SKM-1 treated with dmso at 0.1 percent for 144 hours (cell line): ENCODE results near the gene ENOX1.

Experiments used
- DNase-seq: peaks from one replicate; lab custom pipeline; 2025; ENCODE audit not compliant: unreplicated experiment; lab: John Stamatoyannopoulos, UW

Gene ENOX1

GRCh38 chr13:43492745-43493144 lies 294.0 kb downstream of the ENOX1 start:
- DNase-seq, result no peak

DNA sequence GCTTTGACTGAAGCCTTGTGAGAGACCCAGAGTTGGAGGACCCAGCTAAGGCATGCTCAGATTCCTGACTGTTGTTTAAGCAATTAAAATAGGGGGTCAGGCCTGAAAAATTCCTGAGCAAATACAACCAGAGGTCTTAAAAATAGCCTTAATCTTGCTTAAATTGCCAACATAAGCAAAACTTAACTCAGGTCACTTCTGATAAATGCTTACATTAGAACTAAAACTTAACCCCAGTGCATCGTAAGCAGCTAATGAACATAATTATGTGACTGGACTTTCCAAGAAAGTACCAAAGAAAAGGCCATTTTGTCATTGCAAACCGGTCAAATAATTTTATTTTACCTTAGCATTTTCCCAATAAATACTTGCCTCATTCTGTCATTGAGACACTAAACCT lies 294.5 kb downstream of the ENOX1 start:
- no peak for DNase-seq

DNA sequence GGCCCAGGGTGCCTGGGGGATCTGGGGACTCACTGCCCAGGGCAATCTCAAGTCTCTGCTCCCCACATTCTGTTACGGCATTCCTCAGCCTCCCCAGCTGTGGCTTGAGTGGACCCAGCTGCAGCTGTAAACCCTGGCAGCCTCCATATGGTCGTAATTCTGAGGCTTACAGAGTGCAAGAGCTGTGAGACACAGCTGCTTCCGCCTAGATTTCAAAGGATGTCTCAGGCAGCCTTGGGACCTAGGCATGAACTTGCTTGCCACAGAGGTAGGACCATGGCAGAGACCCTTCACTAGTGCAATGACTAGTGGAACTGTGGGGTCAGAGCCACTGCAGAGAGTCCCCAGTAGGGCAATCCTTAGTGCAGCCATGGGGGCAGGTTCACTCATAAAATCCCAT lies 297.5 kb downstream of the ENOX1 start:
- DNase-seq, result no peak

DNA sequence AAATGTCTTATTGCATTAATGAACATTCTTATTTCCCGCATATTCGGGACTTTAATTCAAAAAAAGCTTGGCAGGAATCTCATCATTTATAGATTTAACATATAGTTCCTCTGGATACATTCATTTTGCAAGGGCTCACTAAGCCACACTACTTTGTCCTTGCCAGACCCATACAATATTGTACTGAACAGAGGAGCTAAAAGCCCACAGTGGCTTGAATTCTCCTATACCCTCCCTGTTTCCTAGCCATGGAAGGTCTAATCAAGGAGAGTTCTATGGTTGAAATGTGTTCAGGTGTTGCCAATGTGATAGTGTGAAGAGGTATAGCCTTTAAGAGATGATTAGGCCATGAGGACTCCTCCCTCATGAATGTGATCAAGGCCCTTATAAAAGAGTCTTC lies 298.9 kb downstream of the ENOX1 start:
- no peak for DNase-seq

DNA sequence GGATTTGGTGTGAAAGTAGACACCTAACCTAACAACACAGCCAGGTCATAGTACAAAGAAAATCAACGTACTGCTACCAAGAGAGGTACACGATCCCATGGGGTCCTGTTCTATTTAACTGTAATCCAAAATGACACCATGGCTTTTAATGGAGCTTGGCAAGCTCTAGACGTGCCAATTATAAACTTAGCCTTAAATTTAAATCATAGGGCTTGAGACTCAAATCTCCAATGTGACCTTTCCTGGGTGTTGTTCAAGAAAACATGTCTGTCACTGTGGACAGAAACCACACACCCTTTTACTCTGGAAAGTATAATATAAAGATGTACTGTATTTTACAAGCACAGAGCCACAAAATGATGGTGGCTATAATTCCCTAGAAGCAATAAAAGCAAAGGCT lies 299.3 kb downstream of the ENOX1 start:
- DNase-seq, result no peak

- peak; percentile 6 for DNase-seq
Observed at GRCh38 chr13:43484432-43485225, 302.1 kb downstream of the ENOX1 start.

GRCh38 chr13:43483930-43484329 lies 302.8 kb downstream of the ENOX1 start:
- DNase-seq, result no peak

DNA sequence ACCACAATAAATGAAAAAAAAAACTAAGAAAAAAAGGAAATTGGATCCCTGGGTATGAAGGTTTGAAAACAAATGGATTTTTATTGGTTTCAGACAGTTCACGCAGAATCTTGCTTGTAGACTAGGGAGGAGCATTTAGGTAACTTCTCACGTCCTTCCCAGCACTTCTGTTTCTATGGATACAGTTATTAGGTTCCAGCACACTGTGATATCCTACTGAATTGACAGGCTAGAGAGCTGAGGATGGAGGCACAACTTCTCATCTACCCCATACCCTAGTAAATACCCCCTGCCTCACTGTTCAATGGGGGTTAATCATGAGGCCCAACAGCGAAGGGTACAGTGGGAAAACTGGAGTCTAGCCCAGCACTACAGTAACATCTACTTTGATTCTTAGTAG lies 304.1 kb downstream of the ENOX1 start:
- DNase-seq, result no peak

GRCh38 chr13:43482026-43482425 lies 304.7 kb downstream of the ENOX1 start:
- no peak for DNase-seq

GRCh38 chr13:43478902-43479301 lies 307.9 kb downstream of the ENOX1 start:
- DNase-seq, result no peak

DNA sequence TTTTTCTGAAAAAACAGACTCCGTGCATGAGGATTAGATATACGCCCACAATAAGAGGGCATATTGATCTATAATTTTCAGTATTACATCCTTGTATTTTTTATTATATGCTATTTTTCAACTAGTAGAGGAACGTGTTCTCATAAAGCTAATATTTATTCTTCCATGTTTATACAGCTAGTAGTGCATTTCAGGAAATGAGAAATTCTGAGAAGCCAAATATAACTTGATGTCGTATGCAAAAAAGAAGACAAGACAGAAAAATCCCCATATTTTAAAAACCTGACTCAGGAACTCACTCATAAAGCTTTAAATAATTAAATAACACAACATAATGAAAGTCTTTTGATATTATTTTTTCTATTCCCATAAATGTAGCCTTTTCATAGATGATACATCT lies 308.6 kb downstream of the ENOX1 start:
- no peak for DNase-seq

- DNase-seq, result no peak
Observed at GRCh38 chr13:43475140-43475539, 311.6 kb downstream of the ENOX1 start.

- no peak for DNase-seq
Observed at GRCh38 chr13:43473437-43473836, 313.3 kb downstream of the ENOX1 start.

DNA sequence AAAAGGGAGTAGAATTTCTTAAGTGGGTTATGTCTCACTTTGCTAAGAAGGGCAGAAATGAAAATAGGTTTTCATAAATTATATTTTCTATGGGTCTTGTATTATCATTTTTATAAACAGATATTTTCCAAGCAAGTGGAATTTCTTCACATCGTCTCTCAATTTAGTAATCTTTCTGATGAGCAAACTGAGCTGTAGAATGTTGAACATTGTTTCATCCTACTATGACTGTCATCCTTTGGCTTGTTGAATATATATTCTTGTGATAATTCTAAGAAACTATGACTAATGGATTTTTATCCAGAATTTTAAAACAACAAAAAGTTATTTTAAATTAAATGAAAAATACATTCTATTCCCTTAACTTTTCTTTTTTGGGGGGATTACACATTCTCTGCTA lies 313.8 kb downstream of the ENOX1 start:
- DNase-seq, result no peak

- DNase-seq, result no peak
Observed at GRCh38 chr13:43472339-43472738, 314.4 kb downstream of the ENOX1 start.

DNA sequence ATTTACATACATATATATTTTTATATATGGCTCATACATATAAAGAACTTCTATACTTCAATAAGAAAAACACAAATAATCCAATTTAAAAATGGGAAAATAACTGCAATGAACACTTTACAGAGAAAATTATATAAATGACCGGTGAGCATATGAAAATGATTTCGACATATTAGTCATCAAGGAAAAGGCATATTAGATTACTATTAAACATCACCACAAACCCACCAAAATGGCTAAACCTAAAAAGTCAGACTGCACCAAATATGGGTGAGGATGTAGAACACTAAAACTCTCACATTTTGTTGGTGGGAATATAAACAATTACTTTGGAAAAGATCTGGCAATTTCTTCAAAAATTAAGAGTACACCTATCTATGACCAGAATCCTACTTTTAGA lies 316.2 kb downstream of the ENOX1 start:
- no peak for DNase-seq

GRCh38 chr13:43469791-43470190 lies 317.0 kb downstream of the ENOX1 start:
- DNase-seq, result no peak

GRCh38 chr13:43464578-43465264 lies 322.1 kb downstream of the ENOX1 start:
- DNase-seq, result no peak

- no peak for DNase-seq
Observed at GRCh38 chr13:43448605-43449336, 338.0 kb downstream of the ENOX1 start.

- DNase-seq, result no peak
Observed at GRCh38 chr13:43446126-43446525, 340.6 kb downstream of the ENOX1 start.

GRCh38 chr13:43445668-43446067 lies 341.1 kb downstream of the ENOX1 start:
- DNase-seq, result no peak

- no peak for DNase-seq
Observed at GRCh38 chr13:43444081-43444480, 342.7 kb downstream of the ENOX1 start.
